Fibroblast of mammary gland (primary cell): ENCODE results near the gene FAM20B.
A peak's percentile ranks its signal among the peaks of the same experiment; 100 is the strongest.
"Not testable (repeated sequence)": the region's sequence is repeated elsewhere in the genome, so short reads cannot be mapped to it uniquely, and the experiment has no call there.

Source experiments
- DNase-seq: peaks from one replicate; pipeline ENCODE4 v3.0.0-alpha.2; 2010; ENCODE audit warnings: low read depth
- H3K4me3 ChIP-seq: 2 replicates; pipeline ENCODE4 v1.5.1; 2011; ENCODE audit warnings: low read depth, mild to moderate bottlenecking, low read length, moderate library complexity; ENCODE audit not compliant: control insufficient read depth
- TF ChIP-seq, protein P1 (sequence below): conservative IDR thresholded peaks from 2 replicates; pipeline ENCODE4 v1.5.1; 2011; ENCODE audit warnings: low read depth, low read length, inconsistent platforms; ENCODE audit not compliant: control insufficient read depth, insufficient read depth

The FAM20B gene

DNA sequence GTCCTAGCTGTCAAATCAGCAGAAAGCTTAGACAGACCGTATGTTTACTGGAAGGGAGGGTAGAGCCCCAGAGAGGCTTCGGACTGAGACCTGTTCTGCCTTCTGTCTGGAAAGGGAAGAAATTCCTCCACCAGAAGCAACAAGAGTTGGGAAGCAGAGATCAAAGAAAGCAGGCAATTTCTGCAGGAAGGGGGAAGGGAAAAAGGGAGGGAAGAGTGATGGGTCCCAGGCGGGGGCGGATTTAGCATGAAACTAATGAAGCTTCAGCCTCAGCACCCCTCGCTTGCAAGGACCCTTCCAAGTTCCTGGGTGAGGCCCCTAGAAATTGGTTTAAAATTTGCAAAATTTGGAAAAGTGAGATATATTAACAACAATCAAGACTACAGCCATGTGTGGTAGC lies 26.6 kb upstream of the FAM20B start:
- TF ChIP-seq, protein P1, sequence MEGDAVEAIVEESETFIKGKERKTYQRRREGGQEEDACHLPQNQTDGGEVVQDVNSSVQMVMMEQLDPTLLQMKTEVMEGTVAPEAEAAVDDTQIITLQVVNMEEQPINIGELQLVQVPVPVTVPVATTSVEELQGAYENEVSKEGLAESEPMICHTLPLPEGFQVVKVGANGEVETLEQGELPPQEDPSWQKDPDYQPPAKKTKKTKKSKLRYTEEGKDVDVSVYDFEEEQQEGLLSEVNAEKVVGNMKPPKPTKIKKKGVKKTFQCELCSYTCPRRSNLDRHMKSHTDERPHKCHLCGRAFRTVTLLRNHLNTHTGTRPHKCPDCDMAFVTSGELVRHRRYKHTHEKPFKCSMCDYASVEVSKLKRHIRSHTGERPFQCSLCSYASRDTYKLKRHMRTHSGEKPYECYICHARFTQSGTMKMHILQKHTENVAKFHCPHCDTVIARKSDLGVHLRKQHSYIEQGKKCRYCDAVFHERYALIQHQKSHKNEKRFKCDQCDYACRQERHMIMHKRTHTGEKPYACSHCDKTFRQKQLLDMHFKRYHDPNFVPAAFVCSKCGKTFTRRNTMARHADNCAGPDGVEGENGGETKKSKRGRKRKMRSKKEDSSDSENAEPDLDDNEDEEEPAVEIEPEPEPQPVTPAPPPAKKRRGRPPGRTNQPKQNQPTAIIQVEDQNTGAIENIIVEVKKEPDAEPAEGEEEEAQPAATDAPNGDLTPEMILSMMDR: no peak
- no peak for DNase-seq
- H3K4me3 ChIP-seq: no peak overlapping the region

DNA sequence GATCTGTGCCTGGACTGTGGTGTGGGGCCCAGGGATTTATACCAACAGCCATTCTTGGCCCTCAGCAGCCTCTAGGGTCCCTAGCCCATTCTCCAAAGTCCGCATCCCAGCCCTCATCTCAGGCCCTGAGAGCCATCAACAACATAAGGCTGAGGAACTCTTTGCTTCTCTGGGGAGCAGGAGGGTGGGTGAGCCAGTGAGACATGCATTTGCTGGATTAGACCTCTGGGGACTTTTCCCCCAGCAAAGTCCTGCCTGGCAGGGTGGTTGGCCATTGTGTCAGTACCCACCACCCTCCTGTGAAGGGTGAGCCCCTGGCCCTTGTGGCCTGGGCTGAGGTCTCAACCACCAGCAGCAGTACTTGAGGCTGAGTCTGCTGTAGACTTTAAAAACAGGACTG lies 24.2 kb upstream of the FAM20B start:
- H3K4me3 ChIP-seq: no peak overlapping the region
- TF ChIP-seq, protein P1: no peak
- no peak for DNase-seq

DNA sequence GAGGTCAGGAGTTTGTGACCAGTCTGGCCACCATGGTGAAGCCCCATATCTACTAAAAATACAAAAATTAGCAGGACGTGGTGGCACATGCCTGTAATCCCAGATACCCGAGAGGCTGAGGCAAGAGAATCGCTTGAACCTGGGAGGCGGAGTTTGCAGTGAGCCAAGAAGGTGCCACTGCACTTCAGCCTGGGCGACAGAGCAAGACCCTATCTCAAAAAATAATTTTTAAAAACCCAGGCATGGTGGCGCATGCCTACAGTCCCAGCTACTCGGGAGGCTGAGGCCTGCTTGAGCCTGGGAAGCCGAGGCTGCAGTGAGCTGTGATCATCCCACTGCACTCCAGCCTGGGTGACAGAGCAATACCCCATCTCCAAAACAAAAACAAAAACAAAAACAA lies 23.6 kb upstream of the FAM20B start:
- not testable (repeated sequence) for DNase-seq, H3K4me3 ChIP-seq

DNA sequence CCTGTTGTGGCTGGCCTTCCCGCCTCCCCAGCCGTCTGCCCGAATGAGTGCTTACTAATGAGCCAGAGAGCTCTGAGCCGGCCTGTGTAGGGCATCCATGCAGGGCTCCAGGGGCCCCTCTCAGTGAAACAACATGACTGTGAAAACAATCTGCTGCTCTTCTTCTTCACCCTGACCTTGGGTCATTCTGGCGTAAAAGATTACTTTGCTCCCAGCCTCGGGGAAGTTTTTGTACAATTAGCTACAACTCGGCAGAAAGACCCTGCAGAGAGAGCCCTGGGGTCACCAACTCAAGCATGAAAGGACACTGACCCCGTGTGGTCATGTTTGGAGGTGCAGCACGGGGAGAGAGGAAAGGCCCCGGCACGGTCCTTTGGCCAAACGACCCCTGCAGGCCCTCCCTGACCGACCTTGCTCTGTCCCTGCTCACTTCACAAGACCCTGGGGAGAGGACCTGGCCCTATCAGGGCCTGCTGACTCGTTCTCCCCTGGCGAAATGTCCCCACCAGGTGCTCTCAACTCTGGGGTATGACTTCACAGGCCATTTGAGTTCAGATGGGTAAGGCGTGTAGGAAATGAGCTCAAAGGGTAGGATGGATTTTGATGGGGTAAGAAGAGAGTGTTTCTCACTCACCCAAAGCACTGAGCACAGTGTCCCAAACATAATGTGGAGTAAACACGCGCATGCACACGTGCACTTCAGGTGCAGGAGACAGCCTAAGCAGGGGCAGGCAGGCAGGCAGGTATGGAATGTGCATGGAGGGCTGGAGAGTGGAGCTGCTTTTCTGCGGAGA lies 22.9 kb upstream of the FAM20B start:
- no peak overlapping the region for H3K4me3 ChIP-seq
- TF ChIP-seq, protein P1: peak; percentile 95
- DNase-seq: peak; percentile 60

DNA sequence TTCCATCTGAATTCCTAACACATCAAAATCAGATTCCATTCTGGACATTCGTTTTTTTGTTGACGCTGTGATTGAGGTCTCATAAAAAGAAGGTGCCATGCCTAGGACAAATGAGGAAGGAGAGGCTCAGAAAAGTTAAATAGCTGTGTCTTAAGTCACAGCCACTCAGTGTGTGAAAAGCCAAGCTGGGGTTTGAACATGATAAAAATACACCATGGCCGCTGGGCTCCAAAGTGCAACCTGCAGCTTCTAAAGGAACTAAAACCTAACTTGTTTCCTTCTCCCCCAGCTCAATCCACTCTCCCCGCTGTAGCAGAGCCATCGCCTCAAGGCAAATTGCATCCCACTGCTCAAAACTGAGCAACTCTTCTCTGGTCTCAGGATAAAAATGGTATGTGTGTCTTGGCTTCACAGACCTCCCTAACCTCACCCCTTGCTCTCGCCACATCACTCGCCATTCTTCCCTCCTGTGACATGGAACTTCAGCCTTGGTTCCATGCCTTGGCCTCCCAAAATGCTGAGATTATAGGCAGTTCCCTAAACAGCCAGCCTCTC lies 22.1 kb upstream of the FAM20B start:
- no peak overlapping the region for H3K4me3 ChIP-seq
- no peak for DNase-seq
- TF ChIP-seq, protein P1: no peak

DNA sequence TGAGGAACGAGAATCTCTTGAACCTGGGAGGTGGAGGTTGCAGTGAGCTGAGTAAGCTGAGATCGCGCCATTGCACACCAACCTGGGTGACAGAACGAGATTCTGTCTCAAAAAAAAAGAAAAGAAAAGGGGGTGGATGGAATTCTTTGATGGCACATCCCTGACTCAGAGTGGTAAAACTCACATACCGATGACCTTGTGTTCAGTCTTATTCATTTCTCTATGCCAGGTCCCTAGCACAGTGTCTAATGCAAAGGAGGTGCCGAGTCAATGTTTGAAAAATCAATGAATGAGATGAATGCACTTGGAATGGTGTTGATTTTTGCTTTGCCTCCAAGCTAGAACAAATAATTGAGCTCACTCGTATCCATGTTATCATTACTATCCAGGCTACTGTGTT lies 18.5 kb upstream of the FAM20B start:
- no peak overlapping the region for H3K4me3 ChIP-seq
- TF ChIP-seq, protein P1: no peak
- no peak for DNase-seq

DNA sequence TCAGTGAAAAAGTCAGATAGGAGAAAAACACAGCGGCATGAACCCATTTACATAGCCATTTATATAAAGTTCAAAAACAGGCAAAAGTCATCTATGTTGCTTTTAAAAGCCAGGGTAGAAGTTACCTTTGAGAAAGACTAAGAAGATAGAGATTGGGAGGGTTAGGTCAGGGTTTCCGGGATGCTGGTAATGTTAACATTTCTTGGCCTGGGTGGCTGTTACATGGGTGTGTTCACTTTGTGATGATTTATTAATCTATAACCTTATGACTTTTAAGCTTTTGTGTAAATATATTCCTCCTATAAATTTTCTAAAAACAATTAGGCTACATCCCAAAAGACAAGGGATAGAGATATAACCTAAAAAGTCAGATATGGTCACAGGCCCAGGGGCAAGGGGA lies 15.0 kb upstream of the FAM20B start:
- TF ChIP-seq, protein P1: no peak

More for the DNA sequence above, 15.0 kb upstream of the FAM20B start:
- no peak for DNase-seq
- H3K4me3 ChIP-seq: no peak overlapping the region
